K562 (cell line): ENCODE measurements around the gene AHCYL1. TPM values are rescaled to one million over a fixed set of nuclear protein-coding genes. Genes with fewer than 3 reads are reported as not detected.

Source experiments
- ARID3B ChIP-seq: fragments of 250-450 bp; sonication (Bioruptor Pico); IDR thresholded peaks from 2 replicates; pipeline ENCODE4 v1.4.0; 2020; ENCODE audit warnings: borderline replicate concordance
- BMI1 ChIP-seq: fragments of 150-350 bp; IDR thresholded peaks from 2 replicates; pipeline ENCODE4 v1.6.1; 2014; ENCODE audit warnings: low read length
- CCAR2 ChIP-seq: fragments of 200-400 bp; formaldehyde crosslinking; IDR thresholded peaks from 2 replicates; pipeline ENCODE4 v1.6.1; 2017; ENCODE audit warnings: mild to moderate bottlenecking, low read depth, low read length
- CREB3L1 ChIP-seq: fragments of 450-650 bp; IDR thresholded peaks from 2 replicates; pipeline ENCODE4 v1.6.1; 2014; ENCODE audit warnings: low read depth, mild to moderate bottlenecking, moderate library complexity, borderline replicate concordance
- ILK ChIP-seq: fragments of 450-650 bp; IDR thresholded peaks from 2 replicates; pipeline ENCODE4 v1.6.1; 2016; ENCODE audit warnings: missing genetic modification characterization, low read depth, mild to moderate bottlenecking, missing compliant biosample characterization, moderate library complexity, borderline replicate concordance
- MCM2 ChIP-seq: fragments of 450-650 bp; IDR thresholded peaks from 2 replicates; pipeline ENCODE4 v1.6.1; 2017; ENCODE audit warnings: low read depth, mild to moderate bottlenecking
- NFRKB ChIP-seq: fragments of 450-650 bp; IDR thresholded peaks from 2 replicates; pipeline ENCODE4 v1.6.1; 2016; ENCODE audit warnings: low read depth
- PPARD ChIP-seq: fragments of 250-450 bp; sonication (Bioruptor Pico); IDR thresholded peaks from 2 replicates; pipeline ENCODE4 v1.8.0; 2022; ENCODE audit warnings: inconsistent platforms, mild to moderate bottlenecking, moderate library complexity
- TAF1 ChIP-seq: IDR thresholded peaks from 2 replicates; pipeline ENCODE4 v1.6.1; 2011; ENCODE audit warnings: mild to moderate bottlenecking, low read length, moderate library complexity; ENCODE audit not compliant: insufficient read depth, control insufficient read depth, severe bottlenecking; ENCODE audit errors: extremely low read depth
- ZNF57 ChIP-seq: fragments of 450-650 bp; formaldehyde crosslinking; IDR thresholded peaks from 2 replicates; pipeline ENCODE4 v1.4.0; 2020; ENCODE audit warnings: mild to moderate bottlenecking, moderate library complexity
- ZNF644 ChIP-seq: fragments of 200-800 bp; sonication (Bioruptor generic); IDR thresholded peaks from 2 replicates; pipeline ENCODE4 v1.6.1; 2016; ENCODE audit warnings: low read depth, missing genetic modification characterization, missing compliant biosample characterization
- polyA plus RNA-seq, 8 experiments: library from polyadenylated mRNA; depleted of rRNA in 4 of 8; stranded (reverse) in 5 of 8; unstranded in 3 of 8; fragments of >200 nt; fragmentation: Nextera tagmentation in 2 of 8; fragmentation: Illumina TruSeq in 1 of 8; extraction: Ambion mirVana in 2 of 8; extraction: Trizol in 1 of 8; gene quantifications; 2 replicates each; pipeline versions ENCODE4 v1.2.1 to v1.2.3, GENCODE V29; 2011 to 2014; ENCODE audit warnings: inconsistent platforms in 1 of 8, missing spikeins in 1 of 8
- total RNA-seq, 7 experiments: library from RNA; depleted of rRNA in 6 of 7; stranded (reverse); fragments of >200 nt in 6 of 7; fragmentation: Illumina TruSeq in 2 of 7; extraction: Trizol in 2 of 7; gene quantifications; 2 replicates each; pipeline versions ENCODE4 v1.2.1 to v1.2.3, GENCODE V29; 2011 to 2021; ENCODE audit warnings: low replicate concordance in 1 of 7
- TF ChIP-seq, protein P1 (sequence below): sonication (generic); formaldehyde crosslinking; IDR thresholded peaks from 2 replicates; pipeline ENCODE4 v1.9.0; 2022; ENCODE audit warnings: mild to moderate bottlenecking, missing genetic modification reagents
- TF ChIP-seq, protein P2 (sequence below): fragments of 250-450 bp; sonication (Bioruptor Pico); IDR thresholded peaks from 2 replicates; pipeline ENCODE4 v1.8.0; 2022; ENCODE audit warnings: moderate library complexity, mild to moderate bottlenecking, inconsistent platforms
- TF ChIP-seq, protein P3 (sequence below), 2 experiments: fragments of 150-350 bp in 1 of 2; IDR thresholded peaks; 2 replicates each; pipeline ENCODE4 v1.6.1; 2012 to 2016; ENCODE audit warnings: low read depth in 2 of 2, low read length in 2 of 2, mild to moderate bottlenecking in 1 of 2, moderate library complexity in 1 of 2
- TF ChIP-seq, protein P4 (sequence below): sonication (generic); formaldehyde crosslinking; IDR thresholded peaks from 2 replicates; pipeline ENCODE4 v1.5.0; 2020; ENCODE audit warnings: missing genetic modification reagents

AHCYL1 gene
- total and polyA plus RNA-seq, 9 of the 15 experiments (the other 6 are each of a cell fraction or from before 2014, with no cell fraction given): 27.3 to 118 (median 44.5) TPM

- TF ChIP-seq, protein P1, sequence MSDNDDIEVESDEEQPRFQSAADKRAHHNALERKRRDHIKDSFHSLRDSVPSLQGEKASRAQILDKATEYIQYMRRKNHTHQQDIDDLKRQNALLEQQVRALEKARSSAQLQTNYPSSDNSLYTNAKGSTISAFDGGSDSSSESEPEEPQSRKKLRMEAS (CRISPR knock-in tag): no peak
- TF ChIP-seq MCM2: no peak
- TF ChIP-seq, protein P2, sequence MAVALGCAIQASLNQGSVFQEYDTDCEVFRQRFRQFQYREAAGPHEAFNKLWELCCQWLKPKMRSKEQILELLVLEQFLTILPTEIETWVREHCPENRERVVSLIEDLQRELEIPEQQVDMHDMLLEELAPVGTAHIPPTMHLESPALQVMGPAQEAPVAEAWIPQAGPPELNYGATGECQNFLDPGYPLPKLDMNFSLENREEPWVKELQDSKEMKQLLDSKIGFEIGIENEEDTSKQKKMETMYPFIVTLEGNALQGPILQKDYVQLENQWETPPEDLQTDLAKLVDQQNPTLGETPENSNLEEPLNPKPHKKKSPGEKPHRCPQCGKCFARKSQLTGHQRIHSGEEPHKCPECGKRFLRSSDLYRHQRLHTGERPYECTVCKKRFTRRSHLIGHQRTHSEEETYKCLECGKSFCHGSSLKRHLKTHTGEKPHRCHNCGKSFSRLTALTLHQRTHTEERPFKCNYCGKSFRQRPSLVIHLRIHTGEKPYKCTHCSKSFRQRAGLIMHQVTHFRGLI: no peak
- TF ChIP-seq TAF1: peak; percentile 94
- TF ChIP-seq CREB3L1: peak; percentile 97
- no peak for TF ChIP-seq BMI1
- TF ChIP-seq ZNF57 (CRISPR knock-in tag): no peak
- no peak for TF ChIP-seq CCAR2
- TF ChIP-seq ILK: no peak
- TF ChIP-seq, protein P3, sequence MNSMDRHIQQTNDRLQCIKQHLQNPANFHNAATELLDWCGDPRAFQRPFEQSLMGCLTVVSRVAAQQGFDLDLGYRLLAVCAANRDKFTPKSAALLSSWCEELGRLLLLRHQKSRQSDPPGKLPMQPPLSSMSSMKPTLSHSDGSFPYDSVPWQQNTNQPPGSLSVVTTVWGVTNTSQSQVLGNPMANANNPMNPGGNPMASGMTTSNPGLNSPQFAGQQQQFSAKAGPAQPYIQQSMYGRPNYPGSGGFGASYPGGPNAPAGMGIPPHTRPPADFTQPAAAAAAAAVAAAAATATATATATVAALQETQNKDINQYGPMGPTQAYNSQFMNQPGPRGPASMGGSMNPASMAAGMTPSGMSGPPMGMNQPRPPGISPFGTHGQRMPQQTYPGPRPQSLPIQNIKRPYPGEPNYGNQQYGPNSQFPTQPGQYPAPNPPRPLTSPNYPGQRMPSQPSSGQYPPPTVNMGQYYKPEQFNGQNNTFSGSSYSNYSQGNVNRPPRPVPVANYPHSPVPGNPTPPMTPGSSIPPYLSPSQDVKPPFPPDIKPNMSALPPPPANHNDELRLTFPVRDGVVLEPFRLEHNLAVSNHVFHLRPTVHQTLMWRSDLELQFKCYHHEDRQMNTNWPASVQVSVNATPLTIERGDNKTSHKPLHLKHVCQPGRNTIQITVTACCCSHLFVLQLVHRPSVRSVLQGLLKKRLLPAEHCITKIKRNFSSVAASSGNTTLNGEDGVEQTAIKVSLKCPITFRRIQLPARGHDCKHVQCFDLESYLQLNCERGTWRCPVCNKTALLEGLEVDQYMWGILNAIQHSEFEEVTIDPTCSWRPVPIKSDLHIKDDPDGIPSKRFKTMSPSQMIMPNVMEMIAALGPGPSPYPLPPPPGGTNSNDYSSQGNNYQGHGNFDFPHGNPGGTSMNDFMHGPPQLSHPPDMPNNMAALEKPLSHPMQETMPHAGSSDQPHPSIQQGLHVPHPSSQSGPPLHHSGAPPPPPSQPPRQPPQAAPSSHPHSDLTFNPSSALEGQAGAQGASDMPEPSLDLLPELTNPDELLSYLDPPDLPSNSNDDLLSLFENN (IDR thresholded peaks at IDR 0.05; ENCODE audit: low read depth in 2 of 2, low read length in 2 of 2): no peak; a peak in 1 of 4 replicates
- TF ChIP-seq NFRKB: 0 out of 2 replicates have a peak, but pooled peaks have one; percentile 64
- TF ChIP-seq, protein P4, sequence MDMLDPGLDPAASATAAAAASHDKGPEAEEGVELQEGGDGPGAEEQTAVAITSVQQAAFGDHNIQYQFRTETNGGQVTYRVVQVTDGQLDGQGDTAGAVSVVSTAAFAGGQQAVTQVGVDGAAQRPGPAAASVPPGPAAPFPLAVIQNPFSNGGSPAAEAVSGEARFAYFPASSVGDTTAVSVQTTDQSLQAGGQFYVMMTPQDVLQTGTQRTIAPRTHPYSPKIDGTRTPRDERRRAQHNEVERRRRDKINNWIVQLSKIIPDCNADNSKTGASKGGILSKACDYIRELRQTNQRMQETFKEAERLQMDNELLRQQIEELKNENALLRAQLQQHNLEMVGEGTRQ: no peak
- TF ChIP-seq ARID3B (CRISPR knock-in tag): no peak
- peak; percentile 98 for TF ChIP-seq ZNF644 (tag)
- TF ChIP-seq PPARD (CRISPR knock-in tag): no peak
These were observed 50.1 kb downstream of the AHCYL1 start, which contains the start of gene STRIP1 (continued) for GRCh38 chr1:110034451-110035235.
